Fibroblast of lung (primary cell): ENCODE data around the gene DMAC2L. TPM values are rescaled to one million over a fixed set of nuclear protein-coding genes. Genes with fewer than 3 reads are reported as not detected.

ENCODE experiments used
- DNase-seq, 2 donors: peaks; one replicate each; pipeline versions ENCODE4 v3.0.0 to v3.0.0-alpha.2; 2010; ENCODE audit warnings: low read depth in 2 of 2
- H2AFZ ChIP-seq: 2 replicates; pipeline ENCODE4 v1.5.1; 2012; ENCODE audit warnings: low read length, control low read depth, inconsistent platforms
- H3K27ac ChIP-seq: 2 replicates; pipeline ENCODE4 v1.5.1; 2011; ENCODE audit warnings: low read length, control low read depth; ENCODE audit not compliant: insufficient read depth
- H3K27me3 ChIP-seq: 2 replicates; pipeline ENCODE4 v1.5.1; 2011; ENCODE audit warnings: mild to moderate bottlenecking, low read length; ENCODE audit not compliant: control insufficient read depth, insufficient read depth
- H3K36me3 ChIP-seq: 2 replicates; pipeline ENCODE4 v1.5.1; 2011; ENCODE audit warnings: low read length; ENCODE audit not compliant: control insufficient read depth, insufficient read depth
- H3K4me1 ChIP-seq: 2 replicates; pipeline ENCODE4 v1.5.1; 2011; ENCODE audit warnings: low read length; ENCODE audit not compliant: control insufficient read depth, insufficient read depth; ENCODE audit errors: extremely low read depth
- H3K4me2 ChIP-seq: 2 replicates; pipeline ENCODE4 v1.5.1; 2011; ENCODE audit warnings: low read length, control low read depth; ENCODE audit not compliant: insufficient read depth; ENCODE audit errors: extremely low read depth
- H3K4me3 ChIP-seq, 4 experiments: fragments of 200-600 bp in 1 of 4; sonication (generic) in 1 of 4; replicated peaks in 1 of 4; 2 replicates each; pipeline ENCODE4 v1.5.1; 2011 to 2016; ENCODE audit warnings: low read length in 4 of 4, low read depth in 3 of 4, mild to moderate bottlenecking in 3 of 4, control low read depth in 2 of 4, inconsistent platforms in 1 of 4, mixed read lengths in 1 of 4; ENCODE audit not compliant: insufficient read depth in 1 of 4; ENCODE audit errors: control extremely low read depth in 1 of 4
- H3K79me2 ChIP-seq: 2 replicates; pipeline ENCODE4 v1.5.1; 2012; ENCODE audit warnings: mild to moderate bottlenecking, low read length, inconsistent platforms; ENCODE audit not compliant: control insufficient read depth, insufficient read depth
- H3K9ac ChIP-seq: 2 replicates; pipeline ENCODE4 v1.5.1; 2011; ENCODE audit warnings: mild to moderate bottlenecking, low read length, control low read depth; ENCODE audit not compliant: insufficient read depth
- H3K9me3 ChIP-seq: 2 replicates; pipeline ENCODE4 v1.5.1; 2012; ENCODE audit warnings: low read depth, low read length; ENCODE audit not compliant: control insufficient read depth, insufficient read depth
- H4K20me1 ChIP-seq: 2 replicates; pipeline ENCODE4 v1.5.1; 2011; ENCODE audit warnings: low read length; ENCODE audit not compliant: control insufficient read depth, insufficient read depth; ENCODE audit errors: extremely low read depth
- EZH2 ChIP-seq: IDR thresholded peaks from 2 replicates; pipeline ENCODE4 v1.5.1; 2012; ENCODE audit warnings: low read length, control low read depth, mild to moderate bottlenecking; ENCODE audit errors: missing control alignments
- polyA plus RNA-seq, 2 donors: library from polyadenylated mRNA; depleted of rRNA in 1 of 2; stranded (reverse) in 1 of 2; unstranded in 1 of 2; fragments of >200 nt; gene quantifications; 2 replicates each; pipeline ENCODE4 v1.2.1, GENCODE V29; 2011 to 2012; ENCODE audit warnings: missing spikeins in 1 of 2
- total RNA-seq: library from RNA; depleted of rRNA; stranded (reverse); fragments of >200 nt; gene quantifications from 2 replicates; pipeline ENCODE4 v1.2.1, GENCODE V29; 2014
- TF ChIP-seq, protein P1 (sequence below), 2 donors: IDR thresholded peaks in 1 of 2; conservative IDR thresholded peaks in 1 of 2; 1 replicate in 1 of 2; 2 replicates in 1 of 2; pipeline ENCODE4 v1.5.1; 2011 to 2012; ENCODE audit warnings: low read length in 2 of 2, control low read depth in 1 of 2, inconsistent platforms in 1 of 2, low read depth in 1 of 2, mild to moderate bottlenecking in 1 of 2

The DMAC2L gene
- total and polyA plus RNA-seq, 2 donors (not counting 1 experiment from before 2014, with no cell fraction given): 4.8 to 17.6 TPM

GRCh38 chr14:50357124-50357523 is 45.0 kb downstream of the DMAC2L start:
- Histone ChIP-seq H4K20me1 (no peaks in the 10 kb centered on the region), H2AFZ (no peak overlapping the region), H3K27ac (no peak overlapping the region), H3K4me2 (no peak overlapping the region), H3K4me1 (peaks cover 2% of the 10 kb centered on the region), H3K27me3 (no peaks in the 10 kb centered on the region), H3K9ac (no peak overlapping the region), H3K79me2 (no peaks in the 10 kb centered on the region), H3K36me3 (no peaks in the 10 kb centered on the region), H3K9me3 (no peaks in the 10 kb centered on the region), H3K4me3 (no peak overlapping the region)
- DNase-seq: no peak
- TF ChIP-seq EZH2: no peak
- TF ChIP-seq, protein P1, sequence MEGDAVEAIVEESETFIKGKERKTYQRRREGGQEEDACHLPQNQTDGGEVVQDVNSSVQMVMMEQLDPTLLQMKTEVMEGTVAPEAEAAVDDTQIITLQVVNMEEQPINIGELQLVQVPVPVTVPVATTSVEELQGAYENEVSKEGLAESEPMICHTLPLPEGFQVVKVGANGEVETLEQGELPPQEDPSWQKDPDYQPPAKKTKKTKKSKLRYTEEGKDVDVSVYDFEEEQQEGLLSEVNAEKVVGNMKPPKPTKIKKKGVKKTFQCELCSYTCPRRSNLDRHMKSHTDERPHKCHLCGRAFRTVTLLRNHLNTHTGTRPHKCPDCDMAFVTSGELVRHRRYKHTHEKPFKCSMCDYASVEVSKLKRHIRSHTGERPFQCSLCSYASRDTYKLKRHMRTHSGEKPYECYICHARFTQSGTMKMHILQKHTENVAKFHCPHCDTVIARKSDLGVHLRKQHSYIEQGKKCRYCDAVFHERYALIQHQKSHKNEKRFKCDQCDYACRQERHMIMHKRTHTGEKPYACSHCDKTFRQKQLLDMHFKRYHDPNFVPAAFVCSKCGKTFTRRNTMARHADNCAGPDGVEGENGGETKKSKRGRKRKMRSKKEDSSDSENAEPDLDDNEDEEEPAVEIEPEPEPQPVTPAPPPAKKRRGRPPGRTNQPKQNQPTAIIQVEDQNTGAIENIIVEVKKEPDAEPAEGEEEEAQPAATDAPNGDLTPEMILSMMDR (conservative IDR thresholded peaks at IDR 0.05 in 1 of 2, IDR thresholded peaks at IDR 0.05 in 1 of 2; ENCODE audit: low read depth in 1 of 2, low read length in 2 of 2): no peak

DNA sequence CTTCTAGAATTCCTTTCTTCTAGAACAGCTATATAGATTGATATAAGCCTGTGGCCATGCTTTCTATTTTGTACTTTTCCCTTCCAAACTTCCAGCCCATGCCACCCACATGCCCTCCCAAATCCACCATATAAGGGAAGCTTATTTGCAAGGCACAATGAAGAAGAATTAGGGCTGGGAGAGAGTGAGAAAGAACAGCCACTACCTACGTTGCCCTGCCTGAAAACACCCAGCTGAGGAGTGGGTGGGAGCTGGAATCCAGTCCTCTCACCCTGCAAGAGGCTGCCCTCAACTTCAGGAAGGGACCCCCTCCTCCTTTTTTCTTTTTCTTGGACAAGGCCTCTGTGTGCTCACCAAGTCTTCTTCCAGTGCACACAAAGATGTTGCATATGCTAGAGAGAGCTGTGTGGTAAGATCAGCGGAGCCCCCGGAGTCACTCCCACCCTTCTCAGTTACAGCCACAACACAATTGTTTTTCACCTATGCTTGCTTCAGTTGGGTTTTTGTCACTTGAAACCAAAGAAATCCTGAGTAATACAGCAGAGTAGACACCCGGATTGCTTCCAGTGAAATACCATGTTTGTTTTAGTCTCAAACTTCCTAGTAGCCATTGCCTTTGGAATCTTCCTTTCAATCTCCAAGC is 45.8 kb downstream of the DMAC2L start:
- Histone ChIP-seq H4K20me1 (no peaks in the 10 kb centered on the region), H3K27me3 (no peaks in the 10 kb centered on the region), H2AFZ (no peak overlapping the region), H3K4me3 (no peak overlapping the region), H3K9ac (no peak overlapping the region), H3K79me2 (no peaks in the 10 kb centered on the region), H3K4me1 (no peaks in the 10 kb centered on the region), H3K9me3 (no peaks in the 10 kb centered on the region), H3K4me2 (no peak overlapping the region), H3K27ac (no peak overlapping the region), H3K36me3 (no peaks in the 10 kb centered on the region)
- DNase-seq: no peak
- no peak for TF ChIP-seq EZH2
- TF ChIP-seq, protein P1 (conservative IDR thresholded peaks at IDR 0.05 in 1 of 2, IDR thresholded peaks at IDR 0.05 in 1 of 2; ENCODE audit: low read depth in 1 of 2, low read length in 2 of 2): no peak

- Histone ChIP-seq H3K36me3 (no peaks in the 10 kb centered on the region), H3K4me1 (no peaks in the 10 kb centered on the region), H4K20me1 (no peaks in the 10 kb centered on the region), H3K4me2 (no peak overlapping the region), H3K9ac (no peak overlapping the region), H3K27me3 (no peaks in the 10 kb centered on the region), H3K4me3 (no peak overlapping the region), H3K79me2 (no peaks in the 10 kb centered on the region), H2AFZ (no peak overlapping the region), H3K9me3 (no peaks in the 10 kb centered on the region), H3K27ac (no peak overlapping the region)
- DNase-seq: no peak
- TF ChIP-seq, protein P1 (conservative IDR thresholded peaks at IDR 0.05 in 1 of 2, IDR thresholded peaks at IDR 0.05 in 1 of 2; ENCODE audit: low read depth in 1 of 2, low read length in 2 of 2): no peak
- TF ChIP-seq EZH2: no peak
Observed at GRCh38 chr14:50359631-50360030, 47.5 kb downstream of the DMAC2L start.
